RWPE1 (cell line): ENCODE measurements around the gene ADCK1.
"Not testable (repeated sequence)": the region's sequence is repeated elsewhere in the genome, so short reads cannot be mapped to it uniquely, and the experiment has no call there.

ENCODE experiments used
- CTCF ChIA-PET: fragments of 350-600 bp; sonication (Branson Sonifier 250); formaldehyde crosslinking; extraction: SDS; loops from one replicate; lab custom pipeline; 2021; lab: Yijun Ruan, JAX
- POLR2A ChIA-PET: fragments of 400-600 bp; formaldehyde crosslinking; extraction: SDS; loops from one replicate; lab custom pipeline; 2020; ENCODE audit warnings: antibody characterized with exemption; ENCODE audit not compliant: low non-redundant PET; lab: Yijun Ruan, JAX
- DNase-seq: peaks from one replicate; pipeline ENCODE4 v3.0.0; 2012; ENCODE audit warnings: low spot score
- H3K27ac ChIP-seq: fragments of 450-650 bp; 2 replicates; pipeline ENCODE4 v1.5.1; 2017
- CTCF ChIP-seq: fragments of 450-650 bp; conservative IDR thresholded peaks from 2 replicates; pipeline ENCODE4 v1.5.1; 2017; ENCODE audit warnings: low read depth, mild to moderate bottlenecking

The ADCK1 gene

GRCh38 chr14:77790566-77791224 lies 9.2 kb upstream of the ADCK1 start:
- TF ChIP-seq CTCF: no peak
- H3K27ac ChIP-seq: no peak overlapping the region
- ChIA-PET POLR2A (interaction anchor here (0.7 kb wide), 1 partner anchor 10 kb away, joined by 3 read pairs; no protein-coding TSS in a partner anchor), CTCF (interaction anchor here (0.7 kb wide), 1 partner anchor 645 kb away, joined by 3 read pairs; no protein-coding TSS in a partner anchor)
- peak; percentile 12 for DNase-seq

GRCh38 chr14:77791225-77791600 lies 8.7 kb upstream of the ADCK1 start:
- no peak for DNase-seq
- ChIA-PET CTCF (no interaction called here), POLR2A (interaction anchor here (0.7 kb wide), 1 partner anchor 11 kb away, joined by 3 read pairs; no protein-coding TSS in a partner anchor)
- TF ChIP-seq CTCF: no peak
- no peak overlapping the region for H3K27ac ChIP-seq

GRCh38 chr14:77793255-77793654 lies 6.7 kb upstream of the ADCK1 start:
- DNase-seq, POLR2A ChIA-PET, CTCF ChIA-PET, H3K27ac ChIP-seq: not testable (repeated sequence)

GRCh38 chr14:77794357-77794756 lies 5.6 kb upstream of the ADCK1 start:
- no peak for TF ChIP-seq CTCF
- DNase-seq: no peak
- ChIA-PET POLR2A (no interaction called here), CTCF (no interaction called here)
- H3K27ac ChIP-seq: no peak overlapping the region

GRCh38 chr14:77799456-77799855 lies 453 bp upstream of the ADCK1 start:
- POLR2A ChIA-PET: interaction anchor here (0.6 kb wide), 1 partner anchor 21 kb away, joined by 3 read pairs; no protein-coding TSS in a partner anchor
- H3K27ac ChIP-seq: peak overlapping the region; percentile 68; the same call in 1 of the 2 replicates
- DNase-seq, CTCF ChIA-PET: not testable (repeated sequence)

GRCh38 chr14:77800814-77801213 lies 905 bp downstream of the ADCK1 start:
- POLR2A ChIA-PET: no interaction called here
- DNase-seq: no peak
- CTCF ChIA-PET: interaction anchor here (0.5 kb wide), 1 partner anchor 222 kb away, joined by 4 read pairs; no protein-coding TSS in a partner anchor
- H3K27ac ChIP-seq: peak overlapping the region; percentile 68
- no peak for TF ChIP-seq CTCF

- TF ChIP-seq CTCF: no peak
- H3K27ac ChIP-seq: no peak overlapping the region
- ChIA-PET POLR2A (no interaction called here), CTCF (no interaction called here)
- DNase-seq: no peak
Observed at GRCh38 chr14:77804592-77804991, 4.7 kb downstream of the ADCK1 start.
